Inflammatory macrophage treated with lipopolysaccharide for 1 hour (primary cell): Measurements from ENCODE around the gene CREBL2.
"Not testable (repeated sequence)": the region's sequence is repeated elsewhere in the genome, so short reads cannot be mapped to it uniquely, and the experiment has no call there.

ENCODE experiments used
- DNase-seq, 2 donors: peaks; one replicate each; pipeline ENCODE4 v3.0.0-alpha.2; 2020 to 2022

CREBL2 gene, protein sequence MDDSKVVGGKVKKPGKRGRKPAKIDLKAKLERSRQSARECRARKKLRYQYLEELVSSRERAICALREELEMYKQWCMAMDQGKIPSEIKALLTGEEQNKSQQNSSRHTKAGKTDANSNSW

GRCh38 chr12:12611512-12612306 is at the start of gene CREBL2:
Gene CREBL2, plus strand, starts transcription at chr12:12611876. Its CDS starts 297 bp downstream, at chr12:12612173.
- DNase-seq, result peak; percentile 90 to 92

- no peak for DNase-seq
Observed at GRCh38 chr12:12562016-12562483, 49.6 kb upstream of the CREBL2 start.

DNA sequence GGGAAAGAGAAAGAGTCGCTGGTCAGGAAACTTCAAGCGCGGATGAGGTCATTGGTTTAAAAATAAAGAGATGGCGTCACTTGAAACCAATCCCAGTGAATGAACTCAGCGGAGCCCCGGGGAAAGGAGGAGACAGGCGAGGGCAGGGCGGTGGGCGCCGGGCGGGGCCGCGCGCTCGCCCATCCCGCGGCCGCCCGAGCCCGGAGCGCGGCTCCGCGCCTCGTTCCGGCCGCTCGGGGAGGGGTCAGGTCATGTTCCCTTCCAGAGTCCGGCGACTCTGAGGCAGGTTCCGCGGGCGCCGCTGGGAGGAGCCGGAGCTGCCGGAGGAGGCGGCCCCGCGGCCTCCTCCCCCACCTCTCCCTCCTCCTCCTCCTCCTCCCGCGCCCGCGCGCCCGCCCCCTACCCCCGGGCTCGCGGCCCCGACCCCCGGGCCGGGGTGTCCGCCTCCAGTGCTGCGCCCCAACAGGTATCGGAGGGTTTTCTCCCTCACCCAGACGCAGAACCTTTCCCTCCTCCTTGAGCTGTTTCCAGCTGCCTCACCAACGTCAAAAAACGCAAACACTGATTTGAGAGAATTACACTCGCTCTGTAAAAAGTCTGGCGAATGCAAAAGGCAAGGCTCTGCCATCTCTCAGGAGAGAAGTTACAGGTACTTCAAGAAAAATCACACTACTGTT is 49.0 kb upstream of the CREBL2 start, which contains the start of gene DUSP16:
Gene DUSP16, minus strand, starts transcription at position 279 of the 677 bp plus-strand sequence. CDS start 41,765 bp downstream, outside the sequence.
- peak; percentile 93 to 98 for DNase-seq

DNA sequence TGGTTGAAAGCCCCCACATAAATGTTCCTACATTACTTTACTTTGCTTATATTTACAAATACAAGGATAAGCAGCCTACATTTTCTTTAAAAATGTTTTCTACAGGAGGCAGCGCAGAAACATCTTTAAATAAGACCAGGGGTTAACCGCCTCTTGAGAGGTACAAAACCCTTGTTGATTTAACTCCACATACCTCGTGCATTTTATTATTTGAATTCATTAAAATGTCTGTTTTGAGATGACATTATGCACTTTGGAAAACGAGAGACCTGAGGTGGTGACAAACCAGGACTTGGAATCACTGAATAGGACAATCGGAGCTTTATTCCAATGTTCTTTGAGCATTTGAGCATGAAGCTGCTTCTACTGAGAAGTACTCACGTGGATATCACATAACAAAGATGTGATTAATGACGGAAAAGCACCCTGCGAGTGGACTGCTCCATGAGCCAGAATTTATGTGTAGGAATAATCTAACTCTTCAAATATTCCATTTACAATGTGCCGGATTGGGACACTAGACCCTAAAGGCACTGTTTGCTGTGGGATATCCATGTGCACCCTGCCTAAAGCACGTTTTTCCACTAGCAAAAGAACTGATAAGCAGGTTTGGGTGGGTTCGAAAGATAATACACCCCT is 48.3 kb upstream of the CREBL2 start:
- no peak for DNase-seq

GRCh38 chr12:12564911-12565310 is 46.8 kb upstream of the CREBL2 start:
- DNase-seq, result no peak

GRCh38 chr12:12565971-12566370 is 45.7 kb upstream of the CREBL2 start:
- not testable (repeated sequence) for DNase-seq

DNA sequence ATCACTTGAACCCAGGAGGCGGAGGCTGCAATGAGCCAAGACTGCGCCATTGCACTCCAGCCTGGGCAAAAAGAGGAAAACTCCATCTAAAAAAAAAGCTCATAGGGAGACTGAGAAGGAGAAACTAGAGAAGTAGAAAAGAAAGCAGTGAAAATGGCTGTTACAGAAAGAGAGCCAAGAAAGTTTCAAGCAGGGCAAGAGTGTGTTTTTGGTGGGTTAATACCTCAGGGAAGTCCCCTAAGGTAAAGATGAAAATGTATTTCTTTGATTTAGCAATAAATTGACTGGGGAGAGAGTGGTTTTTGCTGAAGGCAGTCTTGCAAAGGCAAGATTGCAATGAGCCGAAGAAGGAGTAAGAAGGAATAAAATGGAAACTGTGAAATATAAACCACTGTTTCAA is 39.0 kb upstream of the CREBL2 start:
- no peak for DNase-seq

GRCh38 chr12:12577786-12578185 is 33.9 kb upstream of the CREBL2 start:
- DNase-seq, result no peak

DNA sequence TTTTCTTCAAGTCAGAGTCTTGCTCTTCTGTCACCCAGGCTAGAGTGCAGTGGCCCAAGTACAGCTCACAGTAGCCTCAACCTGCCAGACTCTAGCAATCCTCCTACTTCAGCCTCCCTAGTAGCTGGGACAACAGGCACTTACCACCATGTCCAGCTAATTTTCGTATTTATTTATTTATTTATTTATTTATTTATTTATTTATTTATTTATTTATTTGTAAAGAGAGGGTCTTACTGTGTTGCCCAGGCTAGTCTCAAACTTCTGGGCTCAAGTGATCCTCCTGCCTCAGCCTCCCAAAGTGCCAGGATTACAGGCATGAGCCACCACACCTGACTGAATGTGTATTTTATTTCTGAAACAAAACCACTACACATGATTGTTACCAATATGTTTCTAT is 31.0 kb upstream of the CREBL2 start:
- not testable (repeated sequence) for DNase-seq

GRCh38 chr12:12582193-12582881 is 29.3 kb upstream of the CREBL2 start:
- DNase-seq, result no peak

- peak; percentile 81 to 98 for DNase-seq
Observed at GRCh38 chr12:12582895-12583303, 28.8 kb upstream of the CREBL2 start.

DNA sequence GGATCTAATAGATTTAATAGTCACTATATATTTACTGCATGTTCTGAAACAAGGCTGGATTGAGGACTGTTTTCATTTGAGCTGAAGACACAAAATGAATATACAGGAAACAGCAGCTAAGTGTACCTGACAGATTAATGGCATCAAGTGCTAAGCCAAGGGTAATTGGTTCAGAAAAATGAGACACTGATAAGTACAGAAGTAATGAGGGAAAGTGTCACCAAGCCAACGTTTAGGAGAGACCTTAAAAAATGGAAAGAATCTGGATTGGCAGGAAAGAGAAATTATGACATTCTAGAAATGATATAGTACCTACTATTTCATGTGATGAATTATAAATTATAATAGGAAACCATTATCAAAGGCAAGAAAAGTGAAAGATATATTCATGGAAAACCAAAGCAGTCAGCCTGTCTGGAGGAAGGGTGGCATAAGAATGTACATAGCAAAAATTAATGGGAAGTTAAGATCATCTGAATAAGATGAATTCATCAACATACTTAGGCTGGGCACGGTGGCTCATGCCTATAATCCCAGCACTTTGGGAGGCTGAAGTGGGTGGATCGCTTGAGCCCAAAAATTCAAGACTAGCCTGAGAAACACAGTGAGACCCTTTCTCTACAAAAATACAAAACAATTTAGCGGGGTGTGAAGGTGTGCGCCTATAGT is 28.0 kb upstream of the CREBL2 start:
- DNase-seq, result no peak

GRCh38 chr12:12585115-12585863 is 26.4 kb upstream of the CREBL2 start:
- peak; percentile 51 to 68 for DNase-seq

DNA sequence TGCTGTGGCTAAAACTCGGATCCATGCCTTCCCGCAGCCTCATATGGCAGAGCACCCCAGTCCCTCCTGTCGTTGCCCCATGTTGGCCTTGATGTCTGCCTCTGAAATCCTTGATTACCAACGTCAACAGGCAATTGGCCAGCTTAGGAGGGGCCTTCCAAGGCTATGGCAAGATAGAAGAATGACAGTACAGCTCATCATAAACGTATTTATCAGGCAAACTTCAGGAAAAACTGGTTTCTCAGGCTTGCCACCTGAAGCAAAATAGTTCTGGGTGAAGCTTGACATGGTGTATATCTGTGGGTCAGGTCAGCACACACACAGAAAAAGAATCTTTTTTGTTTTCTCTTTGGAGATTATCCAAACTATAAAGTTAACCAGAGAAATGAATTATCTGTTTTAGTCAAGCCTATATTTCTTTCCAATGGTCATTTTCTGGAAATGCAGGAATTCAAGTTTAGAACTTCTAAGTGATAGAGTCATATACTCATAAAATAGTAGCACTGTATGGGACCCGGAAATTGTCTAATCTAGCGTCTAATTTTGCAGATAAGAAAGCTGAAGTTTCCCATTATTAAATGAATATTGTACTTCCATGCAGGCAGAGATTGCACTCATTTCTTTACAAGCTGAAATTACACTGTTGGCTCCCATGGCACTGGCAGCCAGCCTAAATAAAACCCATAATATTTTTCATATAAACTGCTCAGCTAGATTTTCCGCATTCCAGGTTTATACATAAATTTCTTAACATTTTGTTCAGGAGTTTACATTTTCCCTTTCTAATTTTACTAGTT is 24.6 kb upstream of the CREBL2 start:
- DNase-seq, result no peak

DNA sequence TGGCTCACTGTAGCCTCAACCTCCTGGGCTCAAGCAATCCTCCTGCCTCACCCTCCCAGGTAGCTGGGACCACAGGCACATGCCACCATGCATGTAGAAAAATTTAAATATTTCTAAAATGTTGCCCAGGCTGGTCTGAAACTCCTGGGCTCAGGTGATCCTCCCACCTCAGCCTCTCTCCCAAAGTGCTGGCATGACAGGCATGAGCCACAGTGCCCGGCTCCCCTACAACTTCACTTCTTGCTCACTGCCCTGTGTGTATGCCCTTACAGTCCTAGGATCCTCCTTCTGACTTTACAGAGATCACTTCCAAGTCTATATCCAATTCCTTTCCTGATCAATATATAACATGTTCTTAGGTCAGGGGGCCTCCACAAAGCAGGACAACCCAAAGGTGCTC is 23.8 kb upstream of the CREBL2 start:
- DNase-seq, result no peak

DNA sequence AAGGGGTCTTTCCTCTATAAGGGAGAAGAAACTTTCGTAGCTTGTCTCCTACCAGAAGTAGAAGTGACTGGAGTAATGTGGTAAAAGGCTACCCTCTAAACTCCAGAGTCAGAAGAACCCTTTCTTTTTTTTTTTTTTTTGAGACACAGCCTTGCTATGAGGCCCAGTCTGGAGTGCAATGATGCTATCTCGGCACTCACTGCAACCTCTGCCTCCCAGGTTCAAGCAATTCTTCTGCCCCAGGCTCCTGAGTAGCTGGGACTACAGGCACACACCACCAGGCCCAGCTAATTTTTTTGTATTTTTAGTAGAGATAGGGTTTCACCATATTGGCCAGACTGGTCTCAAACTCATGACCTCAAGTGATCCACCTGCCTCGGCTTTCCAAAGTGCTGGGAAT is 23.2 kb upstream of the CREBL2 start:
- not testable (repeated sequence) for DNase-seq

DNA sequence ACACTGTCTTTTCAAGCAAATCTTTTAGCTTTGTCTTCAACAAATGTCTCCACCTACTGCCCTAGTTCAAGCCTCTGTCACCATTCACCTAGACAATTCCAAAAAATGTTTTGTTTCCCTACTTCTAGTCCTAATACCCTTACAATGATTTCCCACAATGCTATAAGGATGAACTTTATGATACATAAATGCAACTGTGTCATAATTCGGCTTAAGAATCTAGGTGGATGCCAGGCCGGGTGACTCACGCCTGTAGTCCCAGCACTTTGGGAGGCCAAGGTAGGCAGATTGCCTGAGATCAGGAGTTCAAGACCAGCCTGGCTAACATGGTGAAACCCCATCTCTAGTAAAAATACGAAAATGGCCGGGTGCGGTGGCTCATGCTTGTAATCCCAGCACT is 20.7 kb upstream of the CREBL2 start:
- no peak for DNase-seq

DNA sequence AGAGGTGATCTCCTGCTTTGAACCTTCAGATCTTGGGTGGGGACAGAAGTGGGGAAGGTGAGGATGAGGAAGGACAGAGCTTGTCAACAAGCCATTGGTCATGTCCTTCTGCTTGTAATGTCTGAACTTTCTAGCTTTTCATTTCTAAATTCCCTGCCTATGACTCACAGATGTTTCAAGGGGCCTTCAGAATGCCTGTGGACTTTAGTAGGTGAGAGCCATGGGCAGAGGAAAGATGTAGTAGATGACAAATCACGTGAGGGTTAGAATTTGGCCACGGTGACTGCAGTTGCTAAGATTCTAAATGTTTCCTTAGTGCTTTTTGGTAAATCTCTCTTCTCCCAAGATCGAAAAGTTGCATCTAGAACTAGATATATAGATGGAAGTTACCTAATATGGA is 18.7 kb upstream of the CREBL2 start:
- DNase-seq, result no peak

DNA sequence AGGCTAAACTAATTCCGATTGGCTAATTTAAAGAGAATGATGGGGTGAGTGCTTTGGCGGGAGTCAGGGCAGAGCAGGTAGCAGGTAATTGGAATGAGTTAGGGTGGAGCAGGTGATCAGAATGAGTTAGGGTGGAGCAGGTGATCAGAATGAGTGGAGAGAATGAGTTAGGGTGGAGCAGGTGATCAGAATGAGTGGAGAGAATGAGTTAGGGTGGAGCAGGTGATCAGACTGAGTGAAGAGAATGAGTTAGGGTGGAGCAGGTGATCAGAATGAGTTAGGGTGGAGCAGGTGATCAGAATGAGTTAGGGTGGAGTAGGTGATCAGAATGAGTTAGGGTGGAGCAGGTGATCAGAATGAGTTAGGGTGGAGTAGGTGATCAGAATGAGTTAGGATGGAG is 15.7 kb upstream of the CREBL2 start:
- not testable (repeated sequence) for DNase-seq

DNA sequence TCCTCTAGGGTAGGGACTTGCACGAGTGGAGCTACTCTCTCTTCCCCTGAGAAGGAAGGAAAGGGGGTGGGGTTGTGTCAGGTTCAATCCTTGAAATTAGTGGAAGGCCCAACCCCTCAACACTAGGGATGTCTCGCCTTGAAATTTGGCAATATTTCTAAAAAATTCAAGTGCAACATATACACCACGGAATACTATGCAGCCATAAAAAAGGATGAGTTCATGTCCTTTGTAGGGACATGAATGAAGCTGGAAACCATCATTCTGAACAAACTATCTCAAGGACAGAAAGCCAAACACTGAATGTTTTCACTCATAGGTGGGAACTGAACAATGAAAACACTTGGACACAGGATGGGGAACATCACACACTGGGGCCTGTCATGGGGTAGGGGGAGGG is 15.1 kb upstream of the CREBL2 start:
- DNase-seq, result not testable (repeated sequence)
